NCI-H2171 treated with DMSO at 0.1 percent for 48 hours (cell line): ENCODE data around the gene PCSK2.

ENCODE experiments used
- DNase-seq: peaks from one replicate; lab custom pipeline; 2025; lab: John Stamatoyannopoulos, UW

PCSK2 gene

GRCh38 chr20:17446171-17446570 lies 219.3 kb downstream of the PCSK2 start:
- no peak for DNase-seq

GRCh38 chr20:17448071-17448470 lies 221.2 kb downstream of the PCSK2 start:
- DNase-seq: no peak

- no peak for DNase-seq
Observed at GRCh38 chr20:17449031-17449430, 222.2 kb downstream of the PCSK2 start.

GRCh38 chr20:17452441-17452840 lies 225.6 kb downstream of the PCSK2 start:
- DNase-seq: no peak

- DNase-seq: no peak
Observed at GRCh38 chr20:17453592-17453991, 226.8 kb downstream of the PCSK2 start.

GRCh38 chr20:17456279-17456678 lies 229.4 kb downstream of the PCSK2 start:
- DNase-seq: no peak

GRCh38 chr20:17457079-17457478 lies 230.2 kb downstream of the PCSK2 start:
- no peak for DNase-seq

GRCh38 chr20:17457588-17458190 lies 230.8 kb downstream of the PCSK2 start:
- no peak for DNase-seq

- no peak for DNase-seq
Observed at GRCh38 chr20:17460119-17460518, 233.3 kb downstream of the PCSK2 start.

GRCh38 chr20:17461941-17462340 lies 235.1 kb downstream of the PCSK2 start:
- DNase-seq: no peak

GRCh38 chr20:17463711-17464110 lies 236.9 kb downstream of the PCSK2 start:
- DNase-seq: no peak

- DNase-seq: no peak
Observed at GRCh38 chr20:17465236-17465635, 238.4 kb downstream of the PCSK2 start.

- DNase-seq: no peak
Observed at GRCh38 chr20:17466641-17467040, 239.8 kb downstream of the PCSK2 start.

- DNase-seq: no peak
Observed at GRCh38 chr20:17467120-17467655, 240.3 kb downstream of the PCSK2 start.

GRCh38 chr20:17468073-17468840 lies 241.4 kb downstream of the PCSK2 start:
- no peak for DNase-seq

GRCh38 chr20:17469246-17470030 lies 242.6 kb downstream of the PCSK2 start:
- no peak for DNase-seq

- no peak for DNase-seq
Observed at GRCh38 chr20:17470521-17470920, 243.7 kb downstream of the PCSK2 start.

- no peak for DNase-seq
Observed at GRCh38 chr20:17470973-17471372, 244.1 kb downstream of the PCSK2 start.

GRCh38 chr20:17471606-17472187 lies 244.9 kb downstream of the PCSK2 start:
- no peak for DNase-seq

- DNase-seq: peak; percentile 31
Observed at GRCh38 chr20:17473659-17474058, 246.8 kb downstream of the PCSK2 start.

GRCh38 chr20:17479063-17479657 lies 252.3 kb downstream of the PCSK2 start:
- peak; percentile 76 for DNase-seq

- DNase-seq: no peak
Observed at GRCh38 chr20:17480696-17481095, 253.9 kb downstream of the PCSK2 start.
